H1 (cell line): ENCODE measurements around the gene PRKAR1B.

Source experiments
- CHD1 ChIP-seq: IDR thresholded peaks from 2 replicates; pipeline ENCODE4 v1.6.1; 2012; ENCODE audit warnings: low read depth, low read length, improper control_type of control experiment
- CHD2 ChIP-seq: IDR thresholded peaks from 2 replicates; pipeline ENCODE4 v1.6.1; 2012; ENCODE audit warnings: low read length, improper control_type of control experiment
- EP300 ChIP-seq, 2 experiments: IDR thresholded peaks; 1 replicate in 1 of 2; 2 replicates in 1 of 2; pipeline ENCODE4 v1.6.1; 2011 to 2012; ENCODE audit warnings: low read depth in 2 of 2, low read length in 2 of 2, mild to moderate bottlenecking in 2 of 2, borderline replicate concordance in 1 of 2, inconsistent platforms in 1 of 2, moderate library complexity in 1 of 2
- EZH2 ChIP-seq: fragments of 200-600 bp; sonication (generic); IDR thresholded peaks from 2 replicates; pipeline ENCODE4 v1.7.1; 2012; ENCODE audit warnings: low read depth, mild to moderate bottlenecking, moderate library complexity, low read length, inconsistent platforms; ENCODE audit not compliant: severe bottlenecking
- KDM1A ChIP-seq: fragments of 200-600, 300-600 bp; sonication (generic); IDR thresholded peaks from 2 replicates; pipeline ENCODE4 v1.7.1; 2016; ENCODE audit warnings: mild to moderate bottlenecking, low read length, borderline replicate concordance
- POLR2A ChIP-seq, 2 experiments: IDR thresholded peaks; 1 replicate in 1 of 2; 2 replicates in 1 of 2; pipeline ENCODE4 v1.6.1; 2011; ENCODE audit warnings: low read depth in 2 of 2, low read length in 2 of 2, mild to moderate bottlenecking in 2 of 2; ENCODE audit errors: control extremely low read depth in 1 of 2
- RAD21 ChIP-seq, 2 experiments: IDR thresholded peaks in 1 of 2; conservative IDR thresholded peaks in 1 of 2; 2 replicates each; pipeline ENCODE4 v1.6.1; 2011; ENCODE audit warnings: low read depth in 2 of 2, low read length in 2 of 2, improper control_type of control experiment in 1 of 2, inconsistent platforms in 1 of 2, mild to moderate bottlenecking in 1 of 2, moderate library complexity in 1 of 2
- RBBP5 ChIP-seq: IDR thresholded peaks from 2 replicates; pipeline ENCODE4 v1.7.1; 2012; ENCODE audit warnings: low read depth, mild to moderate bottlenecking, inconsistent platforms, low read length, moderate library complexity, borderline replicate concordance
- RFX5 ChIP-seq: IDR thresholded peaks from 2 replicates; pipeline ENCODE4 v1.6.1; 2011; ENCODE audit warnings: low read depth, low read length, improper control_type of control experiment, borderline replicate concordance
- SIN3A ChIP-seq, 2 experiments: IDR thresholded peaks in 1 of 2; conservative IDR thresholded peaks in 1 of 2; 2 replicates each; pipeline ENCODE4 v1.6.1; 2011 to 2012; ENCODE audit warnings: low read length in 2 of 2, improper control_type of control experiment in 1 of 2, low read depth in 1 of 2, mild to moderate bottlenecking in 1 of 2
- TF ChIP-seq, protein P1 (sequence below), 3 experiments: IDR thresholded peaks; 1 replicate in 2 of 3; 2 replicates in 1 of 3; pipeline versions ENCODE4 v1.5.1 to v1.6.1; 2011; ENCODE audit warnings: low read length in 3 of 3, mild to moderate bottlenecking in 3 of 3, inconsistent platforms in 2 of 3, low read depth in 1 of 3, moderate library complexity in 1 of 3; ENCODE audit not compliant: insufficient read depth in 1 of 3; ENCODE audit errors: control extremely low read depth in 1 of 3
- TF ChIP-seq, protein P2 (sequence below): IDR thresholded peaks from 2 replicates; pipeline ENCODE4 v1.6.1; 2012; ENCODE audit warnings: inconsistent platforms

GRCh38 chr7:630111-630511 lies 97.0 kb downstream of the PRKAR1B start:
- TF ChIP-seq RFX5 (no peak), KDM1A (no peak), EP300 (IDR thresholded peaks at IDR 0.05; ENCODE audit: borderline replicate concordance in 1 of 2, low read depth in 2 of 2, low read length in 2 of 2) (no peak), POLR2A (IDR thresholded peaks at IDR 0.05; ENCODE audit: control extremely low read depth in 1 of 2, low read depth in 2 of 2, low read length in 2 of 2) (no peak), CHD2 (no peak), RAD21 (IDR thresholded peaks at IDR 0.05 in 1 of 2, conservative IDR thresholded peaks at IDR 0.05 in 1 of 2; ENCODE audit: low read depth in 2 of 2, low read length in 2 of 2) (no peak), CHD1 (no peak), SIN3A (conservative IDR thresholded peaks at IDR 0.05 in 1 of 2, IDR thresholded peaks at IDR 0.05 in 1 of 2; ENCODE audit: low read depth in 1 of 2, low read length in 2 of 2) (no peak), EZH2 (no peak), RBBP5 (no peak)
- TF ChIP-seq, protein P1, sequence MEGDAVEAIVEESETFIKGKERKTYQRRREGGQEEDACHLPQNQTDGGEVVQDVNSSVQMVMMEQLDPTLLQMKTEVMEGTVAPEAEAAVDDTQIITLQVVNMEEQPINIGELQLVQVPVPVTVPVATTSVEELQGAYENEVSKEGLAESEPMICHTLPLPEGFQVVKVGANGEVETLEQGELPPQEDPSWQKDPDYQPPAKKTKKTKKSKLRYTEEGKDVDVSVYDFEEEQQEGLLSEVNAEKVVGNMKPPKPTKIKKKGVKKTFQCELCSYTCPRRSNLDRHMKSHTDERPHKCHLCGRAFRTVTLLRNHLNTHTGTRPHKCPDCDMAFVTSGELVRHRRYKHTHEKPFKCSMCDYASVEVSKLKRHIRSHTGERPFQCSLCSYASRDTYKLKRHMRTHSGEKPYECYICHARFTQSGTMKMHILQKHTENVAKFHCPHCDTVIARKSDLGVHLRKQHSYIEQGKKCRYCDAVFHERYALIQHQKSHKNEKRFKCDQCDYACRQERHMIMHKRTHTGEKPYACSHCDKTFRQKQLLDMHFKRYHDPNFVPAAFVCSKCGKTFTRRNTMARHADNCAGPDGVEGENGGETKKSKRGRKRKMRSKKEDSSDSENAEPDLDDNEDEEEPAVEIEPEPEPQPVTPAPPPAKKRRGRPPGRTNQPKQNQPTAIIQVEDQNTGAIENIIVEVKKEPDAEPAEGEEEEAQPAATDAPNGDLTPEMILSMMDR (IDR thresholded peaks at IDR 0.05; ENCODE audit: control extremely low read depth in 1 of 3, insufficient read depth in 1 of 3, low read depth in 1 of 3, low read length in 3 of 3) = no peak
- TF ChIP-seq, protein P2, sequence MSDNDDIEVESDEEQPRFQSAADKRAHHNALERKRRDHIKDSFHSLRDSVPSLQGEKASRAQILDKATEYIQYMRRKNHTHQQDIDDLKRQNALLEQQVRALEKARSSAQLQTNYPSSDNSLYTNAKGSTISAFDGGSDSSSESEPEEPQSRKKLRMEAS = no peak
